ENCODE results near the gene VGLL3. TPM values are rescaled to one million over a fixed set of nuclear protein-coding genes. Genes with fewer than 3 reads are reported as not detected.

The VGLL3 gene
- total RNA-seq, 1 experiment from 2014 or later: 12.2 TPM

DNA sequence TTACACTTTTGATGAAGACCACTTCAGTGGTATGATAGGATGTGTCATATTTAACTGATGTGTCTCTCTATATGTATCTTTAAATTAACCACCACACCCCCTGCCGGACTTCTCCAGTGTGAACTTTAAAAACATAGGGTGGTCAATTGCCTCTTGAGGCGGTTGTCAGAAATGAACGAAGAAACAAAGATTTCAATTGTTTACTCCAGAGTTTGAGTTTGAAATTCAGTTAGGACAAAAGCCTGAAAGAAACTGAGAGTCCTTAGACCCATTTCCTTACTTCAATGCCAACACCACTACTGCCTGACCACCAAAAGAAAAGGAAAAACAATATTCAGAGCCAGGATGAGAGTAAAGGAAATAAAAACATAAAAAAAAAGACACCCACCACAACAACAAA lies 40.2 kb downstream of the VGLL3 start:
- Mint-ChIP-seq H3K27me3 (ENCODE audit: insufficient read depth, unreplicated experiment) (no peaks in the 10 kb centered on the region), H3K27ac (ENCODE audit: low read depth, unreplicated experiment) (peak overlapping the region; percentile 91), H3K4me3 (ENCODE audit: unreplicated experiment) (peak overlapping the region; percentile 19), H3K36me3 (ENCODE audit: insufficient read depth, unreplicated experiment) (peaks cover 52% of the 10 kb centered on the region), H3K4me1 (ENCODE audit: insufficient read depth, unreplicated experiment) (peaks cover 55% of the 10 kb centered on the region), H3K9me3 (ENCODE audit: unreplicated experiment) (no peaks in the 10 kb centered on the region)
- ChIA-PET CTCF (interaction anchor here (1.0 to 1.1 kb wide), 2 partner anchors 30 to 167 kb away, joined by 3 read pairs; no protein-coding TSS in a partner anchor), POLR2A (interaction anchor here (0.5 to 2.5 kb wide), 9 partner anchors 13 to 276 kb away, joined by 3 to 27 read pairs (median 6); partner anchors contain the start of genes CHMP2B and VGLL3)
- intact Hi-C loops (cut with micrococcal nuclease): loop anchor here (2.0 kb wide), 2 partner anchors 22 to 40 kb away; partner anchors contain the start of gene VGLL3
- TSS peak; percentile 77 for BruUV-seq (replicated peaks)
- no peak for DNase-seq (ENCODE audit: unreplicated experiment)
- TF ChIP-seq, protein P1, sequence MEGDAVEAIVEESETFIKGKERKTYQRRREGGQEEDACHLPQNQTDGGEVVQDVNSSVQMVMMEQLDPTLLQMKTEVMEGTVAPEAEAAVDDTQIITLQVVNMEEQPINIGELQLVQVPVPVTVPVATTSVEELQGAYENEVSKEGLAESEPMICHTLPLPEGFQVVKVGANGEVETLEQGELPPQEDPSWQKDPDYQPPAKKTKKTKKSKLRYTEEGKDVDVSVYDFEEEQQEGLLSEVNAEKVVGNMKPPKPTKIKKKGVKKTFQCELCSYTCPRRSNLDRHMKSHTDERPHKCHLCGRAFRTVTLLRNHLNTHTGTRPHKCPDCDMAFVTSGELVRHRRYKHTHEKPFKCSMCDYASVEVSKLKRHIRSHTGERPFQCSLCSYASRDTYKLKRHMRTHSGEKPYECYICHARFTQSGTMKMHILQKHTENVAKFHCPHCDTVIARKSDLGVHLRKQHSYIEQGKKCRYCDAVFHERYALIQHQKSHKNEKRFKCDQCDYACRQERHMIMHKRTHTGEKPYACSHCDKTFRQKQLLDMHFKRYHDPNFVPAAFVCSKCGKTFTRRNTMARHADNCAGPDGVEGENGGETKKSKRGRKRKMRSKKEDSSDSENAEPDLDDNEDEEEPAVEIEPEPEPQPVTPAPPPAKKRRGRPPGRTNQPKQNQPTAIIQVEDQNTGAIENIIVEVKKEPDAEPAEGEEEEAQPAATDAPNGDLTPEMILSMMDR (IDR thresholded peaks at IDR 0.05; ENCODE audit: unreplicated experiment): no peak

DNA sequence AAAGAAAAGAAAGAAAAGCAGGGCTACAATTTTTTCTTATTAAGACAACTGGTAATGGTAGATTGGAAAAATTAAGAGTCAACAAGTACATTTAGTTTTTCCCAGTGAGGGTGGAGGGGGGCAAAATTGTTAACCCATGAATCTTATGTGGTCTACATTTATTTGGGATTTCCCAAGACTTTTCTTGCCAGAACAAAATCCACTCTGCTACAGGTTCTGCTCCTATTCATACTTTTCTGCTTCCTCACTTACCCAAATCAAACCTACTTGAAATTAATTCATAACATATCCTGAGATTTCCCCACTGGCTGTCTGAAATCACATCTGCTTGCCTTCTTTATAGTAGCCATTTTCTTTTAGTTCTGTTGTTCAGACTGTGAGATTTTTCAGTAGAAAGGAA lies 41.1 kb downstream of the VGLL3 start:
- no peak overlapping the region for H3K4me3 Mint-ChIP-seq (ENCODE audit: unreplicated experiment)
- no peaks in the 10 kb centered on the region for H3K27me3 Mint-ChIP-seq (ENCODE audit: insufficient read depth, unreplicated experiment)
- POLR2A ChIA-PET: interaction anchor here (0.6 kb wide), 1 partner anchor 1756 kb away, joined by 3 read pairs; no protein-coding TSS in a partner anchor
- intact Hi-C loops (cut with micrococcal nuclease): loop anchor here (2.0 kb wide), 2 partner anchors 23 to 41 kb away; partner anchors contain the start of gene VGLL3
- no TSS peak for BruUV-seq (replicated peaks)
- peak overlapping the region; percentile 91 for H3K27ac Mint-ChIP-seq (ENCODE audit: low read depth, unreplicated experiment)
- H3K36me3 Mint-ChIP-seq (ENCODE audit: insufficient read depth, unreplicated experiment): peaks cover 55% of the 10 kb centered on the region
- TF ChIP-seq, protein P1 (IDR thresholded peaks at IDR 0.05; ENCODE audit: unreplicated experiment): no peak
- H3K9me3 Mint-ChIP-seq (ENCODE audit: unreplicated experiment): no peaks in the 10 kb centered on the region
- peaks cover 55% of the 10 kb centered on the region for H3K4me1 Mint-ChIP-seq (ENCODE audit: insufficient read depth, unreplicated experiment)
- CTCF ChIA-PET: no interaction called here
- DNase-seq (ENCODE audit: unreplicated experiment): no peak

DNA sequence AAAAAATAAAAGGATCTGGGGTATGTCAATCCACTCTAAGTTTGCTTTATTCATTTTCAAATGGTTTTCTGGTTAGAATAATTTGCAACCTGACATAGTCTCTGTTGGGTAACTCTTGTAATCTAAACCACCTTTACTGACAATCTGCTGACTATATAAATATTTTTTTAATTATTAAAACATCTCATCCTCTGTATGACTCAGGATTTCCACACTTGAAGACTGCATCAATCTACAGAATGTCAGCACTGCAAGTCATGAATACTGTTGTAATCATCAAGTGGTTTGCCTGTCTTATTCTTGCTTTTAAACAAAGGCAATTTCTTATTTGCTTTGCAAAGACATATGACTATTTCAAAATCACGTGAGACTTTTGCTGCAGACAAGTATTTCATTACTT lies 42.1 kb downstream of the VGLL3 start:
- ChIA-PET CTCF (no interaction called here), POLR2A (interaction anchor here (0.6 to 2.0 kb wide), 7 partner anchors 9 to 278 kb away, joined by 3 to 21 read pairs (median 6); partner anchors contain the start of genes CHMP2B and VGLL3)
- peaks cover 45% of the 10 kb centered on the region for H3K4me1 Mint-ChIP-seq (ENCODE audit: insufficient read depth, unreplicated experiment)
- H3K27ac Mint-ChIP-seq (ENCODE audit: low read depth, unreplicated experiment): peak overlapping the region; percentile 75
- H3K4me3 Mint-ChIP-seq (ENCODE audit: unreplicated experiment): peak overlapping the region; percentile 38
- peaks cover 57% of the 10 kb centered on the region for H3K36me3 Mint-ChIP-seq (ENCODE audit: insufficient read depth, unreplicated experiment)
- H3K27me3 Mint-ChIP-seq (ENCODE audit: insufficient read depth, unreplicated experiment): no peaks in the 10 kb centered on the region
- DNase-seq (ENCODE audit: unreplicated experiment): peak; percentile 89
- TF ChIP-seq, protein P1 (IDR thresholded peaks at IDR 0.05; ENCODE audit: unreplicated experiment): no peak
- intact Hi-C loops (cut with micrococcal nuclease): no loop called here
- H3K9me3 Mint-ChIP-seq (ENCODE audit: unreplicated experiment): no peaks in the 10 kb centered on the region
- BruUV-seq (replicated peaks): no TSS peak

DNA sequence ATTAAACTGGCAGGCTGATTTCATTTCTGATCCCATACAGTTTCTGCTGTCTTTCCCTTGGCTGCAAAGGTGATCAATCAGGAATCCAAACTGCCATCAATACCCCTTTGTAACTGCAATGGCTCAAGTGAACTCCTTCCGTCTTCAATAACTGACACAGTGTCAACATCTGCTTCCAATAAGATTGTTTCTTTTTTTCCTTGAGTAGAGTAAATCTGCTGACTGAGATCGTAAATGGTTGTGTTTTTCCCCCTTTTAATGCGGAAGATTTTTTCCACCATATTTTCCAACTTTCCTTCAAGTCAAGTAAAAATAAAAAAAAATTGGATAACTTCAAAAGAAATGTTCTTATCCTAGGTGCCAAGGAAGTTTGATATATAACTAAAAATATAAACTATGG lies 48.7 kb downstream of the VGLL3 start:
- POLR2A ChIA-PET: no interaction called here
- TF ChIP-seq, protein P1 (IDR thresholded peaks at IDR 0.05; ENCODE audit: unreplicated experiment): no peak
- intact Hi-C loops (cut with micrococcal nuclease): no loop called here

More for the DNA sequence above, 48.7 kb downstream of the VGLL3 start:
- no peaks in the 10 kb centered on the region for H3K9me3 Mint-ChIP-seq (ENCODE audit: unreplicated experiment)
- no peaks in the 10 kb centered on the region for H3K27me3 Mint-ChIP-seq (ENCODE audit: insufficient read depth, unreplicated experiment)
- no peak overlapping the region for H3K4me3 Mint-ChIP-seq (ENCODE audit: unreplicated experiment)
- no peak for DNase-seq (ENCODE audit: unreplicated experiment)
- CTCF ChIA-PET: no interaction called here
- no TSS peak for BruUV-seq (replicated peaks)
- no peak overlapping the region for H3K27ac Mint-ChIP-seq (ENCODE audit: low read depth, unreplicated experiment)
- H3K36me3 Mint-ChIP-seq (ENCODE audit: insufficient read depth, unreplicated experiment): peaks cover 51% of the 10 kb centered on the region
- peaks cover 4% of the 10 kb centered on the region for H3K4me1 Mint-ChIP-seq (ENCODE audit: insufficient read depth, unreplicated experiment)
